Cardiac muscle cell (in vitro differentiated cells and primary cell): ENCODE results near the gene NECTIN1. TPM values are rescaled to one million over a fixed set of nuclear protein-coding genes. Genes with fewer than 3 reads are reported as not detected.
"Not testable (repeated sequence)": the region's sequence is repeated elsewhere in the genome, so short reads cannot be mapped to it uniquely, and the experiment has no call there.

Experiments used
- DNase-seq, 2 donors: peaks; one replicate each; pipeline versions ENCODE4 v3.0.0 to v3.0.0-alpha.2; 2010 to 2017; ENCODE audit warnings: low read depth in 1 of 2, low spot score in 1 of 2
- H3K27ac ChIP-seq: fragments of 200-600 bp; sonication (generic); 2 replicates; pipeline ENCODE4 v1.5.1; 2016
- H3K27me3 ChIP-seq: fragments of 200-600 bp; sonication (generic); 2 replicates; pipeline ENCODE4 v1.6.0; 2016; ENCODE audit warnings: control low read depth
- H3K36me3 ChIP-seq: fragments of 200-600 bp; sonication (generic); 2 replicates; pipeline ENCODE4 v1.5.1; 2016; ENCODE audit warnings: control low read depth
- H3K4me1 ChIP-seq: fragments of 200-600 bp; sonication (generic); 2 replicates; pipeline ENCODE4 v1.8.1; 2017; ENCODE audit warnings: low read depth, mild to moderate bottlenecking, mixed run types
- H3K4me3 ChIP-seq: fragments of 200-600 bp; sonication (generic); 2 replicates; pipeline ENCODE4 v1.5.1; 2016; ENCODE audit warnings: mild to moderate bottlenecking
- H3K9me3 ChIP-seq: fragments of 200-600 bp; sonication (generic); 2 replicates; pipeline ENCODE4 v1.5.1; 2017; ENCODE audit warnings: low read depth, mild to moderate bottlenecking, control low read depth
- polyA plus RNA-seq: library from polyadenylated mRNA; unstranded; fragments of >200 nt; fragmentation: Nextera tagmentation; extraction: Ambion mirVana; gene quantifications from 2 replicates; pipeline ENCODE4 v1.2.1, GENCODE V29; 2016
- total RNA-seq: library from RNA; depleted of rRNA; stranded (reverse); fragments of >200 nt; gene quantifications from 2 replicates; pipeline ENCODE4 v1.2.3, GENCODE V29; 2016
- TF ChIP-seq, protein P1 (sequence below): IDR thresholded peaks from 2 replicates; pipeline ENCODE4 v1.5.1; 2012; ENCODE audit warnings: low read depth, mild to moderate bottlenecking, low read length

The NECTIN1 gene
- total and polyA plus RNA-seq, 2 experiments from 2014 or later, result 5.2 to 9.1 TPM

GRCh38 chr11:119608201-119608600 lies 120.8 kb downstream of the NECTIN1 start:
- Histone ChIP-seq H3K36me3 (no peaks in the 10 kb centered on the region), H3K27ac (no peak overlapping the region), H3K27me3 (peaks cover 29% of the 10 kb centered on the region), H3K9me3 (no peaks in the 10 kb centered on the region), H3K4me3 (no peak overlapping the region), H3K4me1 (no peaks in the 10 kb centered on the region)
- DNase-seq, result no peak
- TF ChIP-seq, protein P1, sequence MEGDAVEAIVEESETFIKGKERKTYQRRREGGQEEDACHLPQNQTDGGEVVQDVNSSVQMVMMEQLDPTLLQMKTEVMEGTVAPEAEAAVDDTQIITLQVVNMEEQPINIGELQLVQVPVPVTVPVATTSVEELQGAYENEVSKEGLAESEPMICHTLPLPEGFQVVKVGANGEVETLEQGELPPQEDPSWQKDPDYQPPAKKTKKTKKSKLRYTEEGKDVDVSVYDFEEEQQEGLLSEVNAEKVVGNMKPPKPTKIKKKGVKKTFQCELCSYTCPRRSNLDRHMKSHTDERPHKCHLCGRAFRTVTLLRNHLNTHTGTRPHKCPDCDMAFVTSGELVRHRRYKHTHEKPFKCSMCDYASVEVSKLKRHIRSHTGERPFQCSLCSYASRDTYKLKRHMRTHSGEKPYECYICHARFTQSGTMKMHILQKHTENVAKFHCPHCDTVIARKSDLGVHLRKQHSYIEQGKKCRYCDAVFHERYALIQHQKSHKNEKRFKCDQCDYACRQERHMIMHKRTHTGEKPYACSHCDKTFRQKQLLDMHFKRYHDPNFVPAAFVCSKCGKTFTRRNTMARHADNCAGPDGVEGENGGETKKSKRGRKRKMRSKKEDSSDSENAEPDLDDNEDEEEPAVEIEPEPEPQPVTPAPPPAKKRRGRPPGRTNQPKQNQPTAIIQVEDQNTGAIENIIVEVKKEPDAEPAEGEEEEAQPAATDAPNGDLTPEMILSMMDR, result no peak

- peaks cover 31% of the 10 kb centered on the region for H3K27me3 ChIP-seq
- H3K4me3 ChIP-seq, result no peak overlapping the region
- no peak overlapping the region for H3K27ac ChIP-seq
- H3K4me1 ChIP-seq, result no peaks in the 10 kb centered on the region
- TF ChIP-seq, protein P1, result no peak
- no peaks in the 10 kb centered on the region for H3K36me3 ChIP-seq
- H3K9me3 ChIP-seq, result no peaks in the 10 kb centered on the region
- no peak for DNase-seq
These were observed 121.3 kb downstream of the NECTIN1 start for GRCh38 chr11:119607726-119608125.

GRCh38 chr11:119605137-119605665 lies 123.8 kb downstream of the NECTIN1 start:
- Histone ChIP-seq H3K36me3 (no peaks in the 10 kb centered on the region), H3K27me3 (peaks cover 48% of the 10 kb centered on the region), H3K4me1 (no peaks in the 10 kb centered on the region), H3K4me3 (no peak overlapping the region), H3K9me3 (no peaks in the 10 kb centered on the region), H3K27ac (no peak overlapping the region)
- TF ChIP-seq, protein P1, result no peak
- no peak for DNase-seq

DNA sequence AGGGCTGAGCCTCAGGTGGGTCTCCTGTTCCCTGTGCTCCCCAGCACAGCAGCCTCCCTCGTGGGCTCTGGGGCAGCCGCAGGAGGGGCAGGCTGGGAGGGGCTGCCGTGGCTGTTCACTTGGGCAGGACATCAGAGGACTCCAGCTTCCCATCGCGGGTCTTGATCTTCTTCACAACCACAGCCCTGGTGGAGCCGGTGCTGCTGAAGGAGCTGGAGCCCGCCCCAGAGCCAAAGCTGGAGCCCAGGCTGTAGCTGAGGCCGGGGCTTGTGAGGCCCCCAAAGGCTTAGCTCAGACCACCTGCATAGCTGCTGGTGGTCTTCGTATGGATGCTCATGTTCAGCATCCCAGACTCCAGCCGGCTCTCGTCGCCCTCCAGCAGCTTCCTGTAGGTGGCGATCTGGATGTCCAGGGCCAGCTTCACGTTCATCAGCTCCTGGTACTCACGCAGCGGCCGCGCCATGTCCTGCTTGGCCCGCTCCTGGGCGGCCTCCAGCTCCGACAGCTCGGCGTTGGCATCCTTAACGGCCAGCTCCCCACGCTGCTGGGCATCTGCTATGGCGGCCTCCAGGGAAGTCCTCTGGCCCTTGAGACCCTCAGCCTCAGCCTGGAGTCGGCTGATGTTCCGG lies 126.1 kb downstream of the NECTIN1 start:
- H3K27ac ChIP-seq, result no peak overlapping the region
- no peaks in the 10 kb centered on the region for H3K36me3 ChIP-seq
- no peak overlapping the region for H3K4me3 ChIP-seq
- TF ChIP-seq, protein P1, result peak; percentile 16
- no peaks in the 10 kb centered on the region for H3K4me1 ChIP-seq
- peaks cover 38% of the 10 kb centered on the region for H3K27me3 ChIP-seq
- DNase-seq, result no peak
- H3K9me3 ChIP-seq, result no peaks in the 10 kb centered on the region

DNA sequence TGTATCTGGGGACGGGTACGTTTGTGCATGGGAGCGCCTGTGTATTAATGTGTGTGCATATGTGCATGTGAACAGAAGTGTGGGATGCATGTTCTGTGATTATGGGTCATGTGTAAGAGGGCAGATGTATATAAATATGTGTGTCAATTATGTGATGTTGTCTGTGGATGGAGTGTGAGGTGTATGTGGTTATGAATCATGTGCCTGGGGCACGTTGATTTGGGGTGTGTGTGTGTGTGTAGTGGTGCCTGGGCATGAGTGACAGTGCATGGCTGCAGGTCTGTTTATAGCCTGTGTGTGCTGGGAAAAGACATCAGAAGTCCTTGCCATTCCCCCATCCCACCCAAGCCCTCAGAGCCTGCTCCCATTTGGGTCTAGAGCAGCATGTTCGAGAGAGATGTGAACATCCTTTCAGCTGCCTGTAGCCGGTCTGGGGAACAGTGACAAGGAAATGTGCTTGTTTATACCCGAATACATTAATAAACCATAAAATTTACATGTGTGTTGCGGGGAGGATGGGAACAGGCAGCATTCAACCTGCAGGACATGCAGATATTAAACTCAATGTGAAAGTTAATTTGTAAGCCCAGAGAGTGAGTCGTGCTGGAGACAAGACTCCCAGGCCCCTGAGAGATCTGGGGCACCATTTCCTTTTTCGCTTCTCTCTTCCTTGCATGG lies 129.0 kb downstream of the NECTIN1 start:
- H3K4me3 ChIP-seq, result no peak overlapping the region
- peaks cover 31% of the 10 kb centered on the region for H3K27me3 ChIP-seq
- no peaks in the 10 kb centered on the region for H3K4me1 ChIP-seq
- TF ChIP-seq, protein P1, result no peak
- no peak for DNase-seq
- H3K36me3 ChIP-seq, result no peaks in the 10 kb centered on the region
- no peaks in the 10 kb centered on the region for H3K9me3 ChIP-seq
- no peak overlapping the region for H3K27ac ChIP-seq

DNA sequence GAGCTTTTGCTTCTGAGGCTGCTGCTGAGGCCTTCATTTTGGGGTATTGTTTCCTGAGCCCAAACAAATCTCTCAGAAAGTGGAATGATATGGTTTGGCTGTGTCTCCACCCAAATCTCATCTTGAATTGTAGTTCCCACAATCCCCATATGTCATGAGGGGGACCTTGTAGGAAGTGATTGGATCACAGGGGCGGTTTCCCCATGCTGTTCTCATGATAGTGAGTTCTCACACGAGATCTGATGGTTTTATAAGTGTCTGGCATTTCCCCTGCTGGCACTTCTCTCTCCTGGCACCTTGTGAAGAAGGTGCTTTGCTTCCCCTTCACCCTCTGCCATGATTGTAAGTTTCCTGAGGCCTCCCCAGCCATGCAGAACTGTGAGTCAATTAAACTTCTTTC lies 133.1 kb downstream of the NECTIN1 start:
- not testable (repeated sequence) for H3K36me3 ChIP-seq

More for the DNA sequence above, 133.1 kb downstream of the NECTIN1 start:
- not testable (repeated sequence) for H3K4me1 ChIP-seq, H3K4me3 ChIP-seq, H3K9me3 ChIP-seq, H3K27ac ChIP-seq, DNase-seq
- H3K27me3 ChIP-seq, result peaks cover 16% of the 10 kb centered on the region
